OCI-LY7 (cell line): ENCODE data around the gene MRPL49.

ENCODE experiments used
- EZH2phosphoT487 ChIP-seq: fragments of 200-600 bp; sonication (generic); IDR thresholded peaks from 2 replicates; pipeline ENCODE4 v1.6.1; 2018; ENCODE audit warnings: low read depth, borderline replicate concordance, mild to moderate bottlenecking, mixed run types, antibody characterized with exemption, low read length, moderate library complexity, mixed read lengths
- TF ChIP-seq, protein P1 (sequence below): fragments of 200-600 bp; sonication (generic); conservative IDR thresholded peaks from 2 replicates; pipeline ENCODE4 v1.5.1; 2014; ENCODE audit warnings: mild to moderate bottlenecking, antibody characterized with exemption, low read length, moderate library complexity, mixed read lengths

- TF ChIP-seq, protein P1, sequence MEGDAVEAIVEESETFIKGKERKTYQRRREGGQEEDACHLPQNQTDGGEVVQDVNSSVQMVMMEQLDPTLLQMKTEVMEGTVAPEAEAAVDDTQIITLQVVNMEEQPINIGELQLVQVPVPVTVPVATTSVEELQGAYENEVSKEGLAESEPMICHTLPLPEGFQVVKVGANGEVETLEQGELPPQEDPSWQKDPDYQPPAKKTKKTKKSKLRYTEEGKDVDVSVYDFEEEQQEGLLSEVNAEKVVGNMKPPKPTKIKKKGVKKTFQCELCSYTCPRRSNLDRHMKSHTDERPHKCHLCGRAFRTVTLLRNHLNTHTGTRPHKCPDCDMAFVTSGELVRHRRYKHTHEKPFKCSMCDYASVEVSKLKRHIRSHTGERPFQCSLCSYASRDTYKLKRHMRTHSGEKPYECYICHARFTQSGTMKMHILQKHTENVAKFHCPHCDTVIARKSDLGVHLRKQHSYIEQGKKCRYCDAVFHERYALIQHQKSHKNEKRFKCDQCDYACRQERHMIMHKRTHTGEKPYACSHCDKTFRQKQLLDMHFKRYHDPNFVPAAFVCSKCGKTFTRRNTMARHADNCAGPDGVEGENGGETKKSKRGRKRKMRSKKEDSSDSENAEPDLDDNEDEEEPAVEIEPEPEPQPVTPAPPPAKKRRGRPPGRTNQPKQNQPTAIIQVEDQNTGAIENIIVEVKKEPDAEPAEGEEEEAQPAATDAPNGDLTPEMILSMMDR, result no peak
- TF ChIP-seq EZH2phosphoT487, result no peak
Observed at GRCh38 chr11:65156256-65156655, 34.1 kb downstream of the MRPL49 start.
